SIG-M5 treated with dmso at 0.1 percent for 504 hours (cell line): ENCODE results near the gene AGT.
A peak's percentile ranks its signal among the peaks of the same experiment; 100 is the strongest.

Source experiments
- DNase-seq: peaks from one replicate; lab custom pipeline; 2025; ENCODE audit not compliant: unreplicated experiment; lab: John Stamatoyannopoulos, UW

Gene AGT

DNA sequence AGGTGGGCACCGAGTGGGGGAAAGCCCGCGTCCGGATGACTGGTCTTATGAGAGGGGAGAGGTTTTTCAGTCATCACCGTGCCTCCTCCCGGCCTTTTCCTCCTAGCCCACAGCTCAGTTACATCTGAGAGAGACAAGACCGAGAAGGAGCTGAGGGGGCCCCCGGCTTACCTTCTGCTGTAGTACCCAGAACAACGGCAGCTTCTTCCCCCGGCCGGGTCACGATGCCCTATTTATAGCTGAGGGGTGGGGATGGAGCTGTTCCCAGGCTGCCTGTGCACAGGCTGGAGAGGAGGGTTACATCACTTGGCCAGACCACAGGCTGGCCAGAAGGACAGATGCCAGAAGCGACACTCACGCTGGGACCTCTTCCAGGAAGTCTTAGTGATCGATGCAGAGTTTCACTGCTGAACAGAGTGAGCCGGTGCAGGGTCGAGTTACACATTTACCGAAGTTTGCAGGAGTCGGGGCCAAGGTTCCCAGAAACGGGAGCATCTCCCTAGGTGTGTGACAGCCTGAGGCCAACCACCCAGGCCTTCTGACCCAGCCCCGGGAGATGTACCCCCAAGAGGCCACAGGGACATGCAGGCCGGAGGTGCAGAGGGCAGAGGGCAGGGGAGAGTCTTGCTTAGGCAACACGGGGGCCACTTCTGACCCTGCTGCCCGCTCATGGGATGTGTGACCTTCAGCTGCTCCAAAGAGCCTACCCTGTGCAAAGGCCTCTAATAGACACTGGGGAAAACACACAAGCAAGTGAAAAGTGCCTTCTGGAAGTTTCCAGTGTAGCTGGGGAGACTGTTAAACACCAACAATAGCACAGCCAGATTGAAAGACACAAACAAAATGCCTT is at the start of gene AGT:
TSS of gene AGT (minus strand) at position 208 of the 850 bp plus-strand sequence. CDS start 3,299 bp downstream, outside the sequence.
- DNase-seq = peak; percentile 60

DNA sequence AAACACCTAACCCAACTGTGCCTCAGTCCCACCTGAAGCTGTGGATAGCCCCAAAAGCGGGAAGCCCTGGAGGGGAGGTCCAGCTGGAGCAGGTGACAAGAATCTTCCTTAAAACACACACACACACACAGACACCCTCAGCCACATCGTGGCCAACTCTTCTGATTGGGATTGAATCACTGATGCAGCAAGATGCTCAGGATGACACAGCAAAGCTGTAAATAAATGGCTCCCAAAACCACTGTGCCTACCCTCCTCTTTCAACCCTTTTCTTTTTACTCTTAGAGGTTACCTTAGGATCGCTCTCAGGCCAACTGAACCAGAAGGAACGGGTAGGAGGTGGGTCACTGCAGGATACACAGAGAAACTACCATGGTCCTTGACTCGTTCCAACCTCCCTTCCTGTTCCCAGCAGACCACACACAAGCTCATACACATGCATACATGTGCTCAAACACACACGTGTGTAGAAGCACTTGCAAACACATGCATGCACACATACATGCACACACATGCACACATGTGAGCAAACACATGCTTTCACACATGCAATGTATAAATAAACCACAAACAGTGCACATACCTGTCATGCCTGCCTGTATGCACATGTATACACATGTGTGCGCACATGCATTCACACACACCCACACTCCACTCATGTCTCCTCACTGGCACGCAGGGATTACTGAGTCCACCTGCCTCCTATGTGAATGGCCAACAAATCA is 47.7 kb upstream of the AGT start:
- no peak for DNase-seq

DNA sequence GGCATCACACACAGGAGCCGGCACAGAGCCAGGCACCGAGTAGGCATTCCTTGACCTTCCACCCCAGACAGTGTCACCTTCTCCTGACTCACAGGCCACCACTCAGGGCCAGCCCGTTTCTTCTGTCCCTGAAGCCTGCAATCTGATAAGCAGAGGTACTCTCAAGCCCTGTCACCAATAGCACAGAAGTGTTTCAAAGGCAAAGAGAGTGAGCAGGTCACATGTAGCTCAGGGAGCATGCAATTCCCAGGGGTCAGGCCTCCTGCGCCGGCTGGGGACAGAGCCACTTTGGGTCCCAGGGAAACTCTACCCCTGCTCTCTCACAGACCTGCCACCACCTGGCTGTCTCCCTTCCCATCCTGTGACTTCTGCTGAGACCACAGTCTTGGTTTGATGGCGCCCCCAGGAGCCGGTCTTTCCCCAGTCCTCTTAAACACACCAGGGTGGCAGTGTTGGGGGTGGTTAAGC is 46.5 kb upstream of the AGT start:
- DNase-seq = no peak

DNA sequence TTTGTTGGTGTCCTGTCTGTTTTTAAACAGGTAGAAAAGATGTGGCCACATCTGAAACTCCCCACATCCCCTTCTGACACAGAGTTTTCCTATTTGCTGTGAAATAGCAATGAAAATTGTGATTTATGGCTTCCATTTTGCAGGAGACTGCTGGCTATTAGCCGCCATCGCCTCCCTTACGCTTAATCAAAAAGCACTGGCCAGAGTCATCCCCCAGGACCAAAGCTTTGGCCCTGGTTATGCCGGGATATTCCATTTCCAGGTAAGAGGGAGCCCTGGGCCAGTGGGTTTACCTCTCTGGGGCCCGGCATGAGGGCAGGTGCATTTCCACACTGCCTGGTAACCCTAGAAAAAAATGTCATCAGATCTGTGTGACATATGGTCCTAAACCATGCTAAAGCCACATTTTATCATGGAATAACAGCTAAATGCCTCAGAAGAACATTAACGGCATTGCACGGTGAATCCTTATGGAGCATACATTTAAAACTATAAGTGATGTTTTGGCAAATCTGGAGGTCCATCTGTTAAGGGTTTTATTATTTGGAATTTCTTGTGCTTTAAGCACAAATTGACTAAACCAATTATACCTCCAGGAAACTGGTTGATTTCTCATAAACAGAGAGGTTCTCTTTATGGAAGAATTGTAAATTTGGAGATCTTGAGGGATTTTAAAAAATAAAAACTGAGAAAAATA is 45.6 kb upstream of the AGT start:
- DNase-seq = no peak

- no peak for DNase-seq
These were observed 44.9 kb upstream of the AGT start for GRCh38 chr1:230758709-230759368.

DNA sequence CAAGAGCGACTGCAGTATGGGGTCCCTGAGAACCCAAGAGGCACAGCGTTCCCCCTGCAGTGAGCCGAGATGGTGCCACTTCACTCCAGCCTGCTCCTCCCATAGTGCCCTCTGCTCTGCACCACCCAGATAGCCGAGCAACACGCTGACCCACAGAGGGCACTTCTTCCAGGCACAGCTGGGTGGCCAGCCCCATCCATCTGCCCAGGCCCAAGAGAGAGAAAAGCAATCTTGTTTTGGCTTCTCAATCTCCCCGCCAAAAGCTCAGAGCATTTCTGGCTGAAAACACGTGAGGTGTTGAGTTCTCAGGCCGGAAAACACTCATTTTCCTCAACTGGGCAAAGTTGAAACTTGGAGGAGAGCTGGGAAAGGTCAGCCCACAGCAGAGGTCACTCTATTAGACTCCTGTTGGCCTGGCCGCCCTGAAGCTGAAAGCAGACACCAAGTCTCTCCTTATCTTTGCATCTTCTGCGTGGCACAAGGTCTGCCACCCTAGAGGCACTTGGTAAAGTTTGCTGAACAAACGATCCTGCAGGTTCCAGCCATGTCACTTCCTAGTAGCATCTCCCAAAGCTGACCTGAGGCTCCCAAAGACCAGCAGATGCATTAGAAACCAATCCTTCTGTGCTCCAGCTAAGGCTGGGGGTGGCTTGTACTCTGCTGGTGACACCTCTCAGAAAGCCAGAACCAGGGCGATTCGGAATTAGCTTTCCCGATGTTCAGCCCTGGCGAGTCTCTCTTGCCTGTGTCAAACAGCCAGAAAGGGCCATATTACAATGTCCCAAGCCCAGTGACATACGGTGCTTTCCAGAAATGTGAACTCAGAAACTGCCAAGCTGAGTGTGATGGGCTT is 44.2 kb upstream of the AGT start:
- no peak for DNase-seq

DNA sequence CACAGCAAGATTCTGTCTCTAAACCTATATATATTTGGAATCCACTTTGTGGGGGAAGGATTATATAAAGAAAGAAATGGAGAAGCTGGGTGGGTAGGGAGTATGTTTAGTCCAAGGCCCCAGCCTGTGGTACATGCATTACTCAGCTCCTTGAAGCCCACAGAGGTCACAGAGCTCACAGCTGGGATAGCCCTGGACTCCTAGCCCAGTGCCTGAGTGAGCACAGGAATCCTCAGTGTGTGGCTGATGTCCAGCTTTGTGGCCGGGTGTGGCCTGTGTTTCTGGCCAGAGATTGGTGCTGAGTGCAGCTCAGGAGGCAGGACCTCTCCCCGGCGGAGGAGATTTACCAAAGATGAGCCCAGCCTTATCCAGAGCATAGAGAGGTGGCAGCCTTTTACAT is 40.9 kb upstream of the AGT start:
- DNase-seq = no peak

GRCh38 chr1:230753586-230754251 is 39.8 kb upstream of the AGT start:
- DNase-seq = no peak

DNA sequence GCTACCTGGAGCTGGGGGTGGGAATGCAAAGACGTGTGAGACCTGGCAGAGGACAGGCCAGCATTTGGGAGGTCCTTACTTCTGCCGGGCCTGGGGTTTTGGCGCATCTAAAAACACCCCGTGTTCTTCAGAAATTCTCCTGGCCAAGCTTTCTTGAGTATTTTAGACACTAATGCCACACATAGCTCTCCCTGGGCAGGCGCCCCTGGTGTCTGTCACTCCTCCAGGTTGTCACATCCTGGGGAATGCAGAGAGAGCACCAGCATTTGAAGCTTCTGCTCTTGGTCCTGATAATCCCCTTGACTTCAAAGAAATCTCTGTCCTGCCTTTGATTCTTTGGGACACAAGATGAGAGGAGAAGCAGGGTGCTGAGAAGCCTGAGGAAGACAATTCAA is 39.3 kb upstream of the AGT start:
- no peak for DNase-seq

GRCh38 chr1:230752407-230752806 is 38.5 kb upstream of the AGT start:
- no peak for DNase-seq

DNA sequence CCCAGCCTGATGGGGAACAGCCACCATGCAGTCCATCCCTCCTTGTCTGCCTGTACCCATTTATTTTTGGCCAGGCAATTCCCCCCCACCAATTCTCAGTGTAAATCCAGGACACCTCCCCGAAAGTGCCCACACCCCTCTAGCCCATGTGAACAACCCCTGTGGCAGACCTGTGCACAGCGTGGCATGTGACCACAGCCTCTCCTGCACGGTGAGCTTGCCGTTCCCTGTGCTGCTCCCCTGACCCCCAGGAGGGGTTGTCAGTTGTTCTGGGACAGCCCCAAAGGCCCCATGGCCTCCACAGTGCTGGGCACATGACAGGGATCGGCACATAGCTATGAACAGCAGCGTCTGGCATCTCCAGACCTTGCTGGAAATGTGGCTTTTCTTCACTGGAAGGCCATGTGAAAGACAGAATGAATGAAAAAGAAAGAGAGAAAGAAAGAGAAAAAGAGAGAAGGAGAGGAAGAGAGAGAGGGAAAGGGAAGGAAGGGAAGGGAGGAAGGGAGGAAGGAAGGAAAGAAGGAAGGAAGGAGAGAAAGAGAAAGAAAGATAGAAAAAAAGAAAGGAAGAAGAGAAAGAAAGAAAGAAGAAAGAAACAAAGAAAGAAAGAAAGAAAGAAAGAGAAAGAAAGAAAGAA is 37.2 kb upstream of the AGT start:
- no peak for DNase-seq

GRCh38 chr1:230750576-230750975 is 36.7 kb upstream of the AGT start:
- no peak for DNase-seq

DNA sequence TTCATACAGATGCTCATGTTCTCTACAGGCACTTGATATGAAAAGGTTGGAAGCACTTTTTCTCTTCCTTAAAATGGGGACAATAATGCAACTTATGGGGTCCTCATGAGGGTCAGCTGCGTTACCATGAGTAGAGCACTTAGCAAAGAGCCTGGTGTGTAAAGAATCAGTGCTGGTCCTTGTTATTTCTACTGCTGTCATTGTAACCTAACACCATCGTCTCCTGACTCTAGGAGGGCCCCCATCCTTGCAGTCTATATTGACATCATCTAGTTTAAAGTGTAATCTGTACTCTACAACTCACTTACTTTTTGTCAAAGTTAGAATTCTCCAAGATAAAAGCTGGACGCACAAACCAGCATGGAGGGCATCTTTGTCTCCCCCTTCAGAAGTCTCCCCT is 35.7 kb upstream of the AGT start:
- no peak for DNase-seq

DNA sequence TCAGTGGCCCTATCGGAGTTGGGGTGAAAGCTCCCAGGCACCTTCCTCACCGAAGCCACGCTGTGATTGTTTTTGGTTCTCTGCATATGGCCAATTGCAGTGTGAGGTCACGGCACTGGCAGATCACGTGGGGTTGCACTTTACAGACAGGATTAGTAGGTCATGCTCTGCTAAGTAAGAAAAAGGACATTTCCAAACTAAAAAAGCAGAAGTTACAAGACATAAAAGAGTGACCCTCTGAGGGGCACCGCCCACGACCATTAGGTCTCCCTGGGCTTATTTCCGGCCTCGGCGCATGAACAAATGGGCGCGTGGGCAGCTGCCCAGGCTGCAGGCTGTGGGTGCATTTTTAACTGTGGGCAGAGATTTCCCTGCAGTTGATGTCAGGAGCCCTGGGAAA is 35.2 kb upstream of the AGT start:
- DNase-seq = no peak

GRCh38 chr1:230747890-230748800 is 34.2 kb upstream of the AGT start:
- DNase-seq = no peak

DNA sequence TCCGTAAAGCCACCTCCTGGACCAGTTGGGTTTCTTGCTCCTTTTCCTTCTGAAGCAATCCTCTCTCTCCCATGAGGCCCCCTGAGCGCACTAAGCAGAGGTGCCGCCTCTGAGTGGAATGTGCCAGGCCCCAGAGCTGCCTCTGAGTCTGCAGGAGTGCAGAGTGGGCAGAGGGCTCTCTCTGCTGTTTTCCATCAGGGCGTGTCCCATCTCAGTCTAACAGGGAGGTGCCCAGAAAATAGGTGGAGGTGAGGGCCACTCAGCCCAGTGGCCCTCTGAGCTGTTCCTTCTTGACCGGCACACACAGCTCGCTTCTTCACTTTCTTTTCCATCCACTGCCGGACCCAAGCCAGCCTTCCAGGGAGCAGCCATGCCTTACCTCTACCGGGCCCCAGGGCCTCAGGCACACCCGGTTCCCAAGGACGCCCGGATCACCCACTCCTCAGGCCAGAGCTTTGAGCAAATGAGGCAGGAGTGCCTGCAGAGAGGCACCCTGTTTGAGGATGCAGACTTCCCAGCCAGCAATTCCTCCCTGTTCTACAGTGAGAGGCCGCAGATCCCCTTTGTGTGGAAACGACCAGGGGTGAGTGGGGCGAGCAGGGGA is 33.3 kb upstream of the AGT start, which contains the start of gene CAPN9:
TSS of gene CAPN9 (plus strand) at position 262 of the 604 bp plus-strand sequence. CDS start at position 371, 109 bp downstream.
- DNase-seq = no peak

DNA sequence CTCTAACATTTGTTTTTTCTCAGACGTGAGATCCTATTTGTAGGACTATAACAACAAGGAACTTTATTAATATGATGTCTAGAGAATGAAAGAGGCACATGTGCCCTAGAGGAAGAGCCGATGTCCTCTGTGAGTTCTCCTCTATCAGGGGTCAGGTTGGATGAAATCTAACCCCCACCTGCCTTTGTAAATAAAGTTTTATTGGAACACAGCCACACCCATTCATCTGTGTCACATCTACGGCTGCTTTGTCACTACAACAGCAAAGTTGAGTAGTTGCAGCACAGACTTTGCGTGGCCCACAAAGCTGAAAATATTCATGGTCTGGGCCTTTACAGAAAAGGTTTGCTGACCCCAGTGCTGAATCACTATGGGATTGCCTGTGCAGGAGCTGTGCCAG is 32.7 kb upstream of the AGT start:
- no peak for DNase-seq

DNA sequence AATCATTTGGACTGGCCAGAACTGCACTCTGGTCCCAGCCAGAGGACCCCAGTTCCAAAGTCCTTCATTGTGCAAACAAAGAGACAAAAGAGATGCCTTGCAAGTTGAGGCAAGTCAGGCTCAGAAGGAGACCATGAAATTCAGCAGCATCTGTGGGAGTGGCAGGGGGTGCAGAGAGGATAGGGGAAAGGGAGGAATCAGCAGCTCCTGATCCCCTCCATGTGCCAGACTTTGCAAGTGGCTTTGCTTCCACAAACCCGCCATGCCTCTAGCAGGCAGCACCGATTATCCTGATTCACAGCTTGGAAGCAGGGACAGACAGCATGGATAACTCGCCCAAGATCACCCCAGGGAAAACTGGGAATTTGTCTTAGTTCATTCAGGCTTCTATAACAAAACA is 31.1 kb upstream of the AGT start:
- DNase-seq = no peak
